Ovary (tissue), 9 donors: ENCODE results near the gene USH1G. TPM values are rescaled to one million over a fixed set of nuclear protein-coding genes. Genes with fewer than 3 reads are reported as not detected.

ENCODE experiments used
- DNase-seq, 5 donors: peaks; one replicate each; pipeline ENCODE4 v3.0.0-alpha.2; 2019 to 2020
- H3K27ac ChIP-seq, 2 donors: fragments of 200-600 bp; one replicate each; pipeline versions ENCODE4 v1.5.1 to v1.8.0; 2019 to 2022
- H3K27me3 ChIP-seq: fragments of 200-600 bp; one replicate; pipeline ENCODE4 v1.8.0; 2022
- H3K36me3 ChIP-seq: fragments of 200-600 bp; sonication (generic); one replicate; pipeline ENCODE4 v1.5.1; 2019
- H3K4me1 ChIP-seq: one replicate; pipeline ENCODE4 v1.8.1; 2013; ENCODE audit warnings: mild to moderate bottlenecking, moderate library complexity; ENCODE audit not compliant: insufficient read depth
- H3K4me3 ChIP-seq: fragments of 200-600 bp; sonication (generic); one replicate; pipeline ENCODE4 v1.5.1; 2017
- H3K9me3 ChIP-seq, 2 donors: fragments of 200-600 bp in 1 of 2; sonication (generic) in 1 of 2; one replicate each; pipeline versions ENCODE4 v1.5.1 to v1.8.1; 2013 to 2019; ENCODE audit warnings: mild to moderate bottlenecking in 1 of 2, moderate library complexity in 1 of 2
- EP300 ChIP-seq: sonication (generic); formaldehyde crosslinking; IDR thresholded peaks from one replicate; pipeline ENCODE4 v1.6.1; 2017; ENCODE audit warnings: antibody characterized with exemption
- POLR2A ChIP-seq: fragments of 450-650 bp; IDR thresholded peaks from one replicate; pipeline ENCODE4 v1.6.1; 2017; ENCODE audit warnings: antibody characterized with exemption, mild to moderate bottlenecking, moderate library complexity
- WGBS, 3 donors: extraction: QIAGEN DNeasy Blood & Tissue Kit in 1 of 3; methylation state at CpG; one replicate each; pipeline versions ENCODE4 v1.1.5 to v1.1.7; 2013 to 2017; 5-methylcytosine and 5-hydroxymethylcytosine counted together
- intact Hi-C, 4 donors: fragments of 100-400 bp; cut with DNase I; formaldehyde crosslinking; loops; one replicate each; pipeline versions ENCODE4 v1.11.0 to v1.15.1; 2022 to 2023
- polyA plus RNA-seq, 2 donors: library from polyadenylated mRNA; stranded (reverse); fragments of 200-250 nt in 1 of 2; fragments of 350-450 nt in 1 of 2; fragmentation: Illumina TruSeq in 1 of 2; extraction: RNeasy Lipid Tissue Mini Kit (QIAGEN cat#74804) in 1 of 2; gene quantifications; one replicate each; pipeline ENCODE4 v1.2.3, GENCODE V29; 2013 to 2014
- total RNA-seq, 7 donors: library from RNA; depleted of rRNA in 2 of 7; stranded (reverse); fragments of >200 nt in 2 of 7; fragmentation: NEBNext Ultra II Directional in 3 of 7; extraction: Animal tissue kit (Norgen Biotek cat#: 25700) in 3 of 7; gene quantifications; one replicate each; pipeline versions ENCODE4 v1.1.0 to v1.2.4, GENCODE V29; 2016 to 2023
- TF ChIP-seq, protein P1 (sequence below), 3 donors: fragments of 450-650 bp in 2 of 3; fragments of 200-600 bp in 1 of 3; IDR thresholded peaks; one replicate each; pipeline versions ENCODE4 v1.5.1 to v1.8.0; 2016 to 2022; ENCODE audit warnings: antibody characterized with exemption in 3 of 3, mild to moderate bottlenecking in 1 of 3
- donor health status: DM: no; HTN: no; CAD: no; lungs with moderate emphysema.
- donor health status: DM: no; HTN: no; CAD: no.
- donor health status: Bipolar disorder and iron deficiency.
- donor health status: DM: yes; HTN: yes; CAD: no.
- donor health status: DM: no; HTN: no; CAD: no.
- donor health status: DM: yes; HTN: yes; CAD: no.

Gene USH1G
- total and polyA plus RNA-seq, 9 donors = 0.08 to 1.4 (median 0.61) TPM

DNA sequence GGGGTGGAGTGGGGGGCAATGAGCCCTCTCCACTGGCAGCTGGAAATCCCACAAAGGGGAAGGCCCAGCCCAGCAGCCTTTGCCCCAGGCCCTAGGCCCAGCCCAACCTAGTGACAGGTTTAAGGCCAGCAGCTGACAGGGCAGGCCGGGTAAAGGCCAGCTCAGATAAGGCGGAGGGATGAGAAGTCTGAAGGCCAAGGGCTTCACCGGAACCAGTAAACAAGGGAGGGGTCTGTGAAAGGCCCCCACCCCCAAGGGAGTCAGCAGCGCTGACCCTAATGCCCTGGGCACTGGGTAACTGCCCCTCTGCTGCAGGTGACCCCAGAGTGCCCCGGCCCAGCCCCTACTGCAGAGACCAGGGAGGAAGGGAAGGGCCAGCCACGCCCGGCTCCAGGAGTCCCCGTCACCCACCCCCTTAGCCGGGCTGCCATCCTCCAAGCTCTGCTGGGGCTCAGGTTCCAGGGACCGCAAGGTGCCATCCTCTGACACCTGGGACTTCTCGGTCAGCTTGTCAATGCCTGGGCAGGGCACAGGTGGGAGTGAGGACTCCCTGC is 30.2 kb upstream of the USH1G start:
- TF ChIP-seq EP300 (no peak), POLR2A (no peak)
- TF ChIP-seq, protein P1, sequence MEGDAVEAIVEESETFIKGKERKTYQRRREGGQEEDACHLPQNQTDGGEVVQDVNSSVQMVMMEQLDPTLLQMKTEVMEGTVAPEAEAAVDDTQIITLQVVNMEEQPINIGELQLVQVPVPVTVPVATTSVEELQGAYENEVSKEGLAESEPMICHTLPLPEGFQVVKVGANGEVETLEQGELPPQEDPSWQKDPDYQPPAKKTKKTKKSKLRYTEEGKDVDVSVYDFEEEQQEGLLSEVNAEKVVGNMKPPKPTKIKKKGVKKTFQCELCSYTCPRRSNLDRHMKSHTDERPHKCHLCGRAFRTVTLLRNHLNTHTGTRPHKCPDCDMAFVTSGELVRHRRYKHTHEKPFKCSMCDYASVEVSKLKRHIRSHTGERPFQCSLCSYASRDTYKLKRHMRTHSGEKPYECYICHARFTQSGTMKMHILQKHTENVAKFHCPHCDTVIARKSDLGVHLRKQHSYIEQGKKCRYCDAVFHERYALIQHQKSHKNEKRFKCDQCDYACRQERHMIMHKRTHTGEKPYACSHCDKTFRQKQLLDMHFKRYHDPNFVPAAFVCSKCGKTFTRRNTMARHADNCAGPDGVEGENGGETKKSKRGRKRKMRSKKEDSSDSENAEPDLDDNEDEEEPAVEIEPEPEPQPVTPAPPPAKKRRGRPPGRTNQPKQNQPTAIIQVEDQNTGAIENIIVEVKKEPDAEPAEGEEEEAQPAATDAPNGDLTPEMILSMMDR (IDR thresholded peaks at IDR 0.05) = no peak
- Histone ChIP-seq H3K4me3 (no peak overlapping the region), H3K4me1 (no peaks in the 10 kb centered on the region), H3K27ac (no peak overlapping the region), H3K36me3 (no peaks in the 10 kb centered on the region), H3K27me3 (no peaks in the 10 kb centered on the region), H3K9me3 (no peaks in the 10 kb centered on the region)
- intact Hi-C loops = loop anchor here in 3 of 4 donors (5.0 to 10.0 kb wide), 3 partner anchors 88 to 161 kb away; no protein-coding TSS in a partner anchor
- 71 to 73% (median 72%) methylated on average over 11 of the region's 11 CpGs for WGBS, 3 donors
- DNase-seq = no peak

DNA sequence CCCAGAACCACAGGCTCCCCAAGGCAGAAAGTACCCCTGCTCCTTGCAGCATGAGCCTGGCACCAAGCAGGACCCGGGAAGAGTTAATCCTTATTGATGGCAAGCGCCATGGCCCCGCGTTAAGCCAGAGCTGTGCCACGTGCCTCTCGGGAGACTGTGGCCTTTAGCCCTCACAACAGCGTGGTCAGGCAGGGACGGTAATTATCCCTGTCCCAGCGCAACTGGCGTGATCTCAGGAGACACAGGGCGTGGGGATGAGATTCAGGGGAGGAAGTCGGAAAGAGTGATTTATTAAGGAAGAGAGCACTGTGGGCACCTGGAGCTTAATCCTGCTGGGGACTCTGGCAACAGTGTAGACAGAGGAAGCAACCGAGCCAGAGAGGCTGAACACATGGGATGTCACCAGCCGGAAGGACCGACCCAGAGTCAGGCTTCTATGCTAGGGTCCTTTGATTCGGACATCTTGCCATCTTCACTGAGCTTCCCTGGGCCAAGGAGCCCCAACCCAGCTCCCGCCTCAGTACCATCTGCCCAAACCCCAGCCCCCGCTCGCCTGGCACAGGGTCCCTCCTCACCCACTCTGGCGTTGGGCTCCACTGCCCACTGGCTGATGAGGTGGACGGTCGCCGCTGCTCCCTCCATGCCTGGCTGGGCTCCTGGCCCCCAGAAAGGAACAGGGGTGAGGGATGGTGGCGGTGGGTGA is 29.5 kb upstream of the USH1G start:
- Histone ChIP-seq H3K4me3 (no peak overlapping the region), H3K9me3 (no peaks in the 10 kb centered on the region), H3K27me3 (no peaks in the 10 kb centered on the region), H3K36me3 (no peaks in the 10 kb centered on the region), H3K4me1 (no peaks in the 10 kb centered on the region), H3K27ac (no peak overlapping the region)
- TF ChIP-seq EP300 (no peak), POLR2A (no peak)
- TF ChIP-seq, protein P1 (IDR thresholded peaks at IDR 0.05) = no peak
- no peak for DNase-seq
- intact Hi-C loops = loop anchor here in 3 of 4 donors (5.0 to 10.0 kb wide), 3 partner anchors 88 to 160 kb away; no protein-coding TSS in a partner anchor
- WGBS, 3 donors = 54 to 56% (median 55%) methylated on average over 23 to 24 of the region's 24 CpGs

DNA sequence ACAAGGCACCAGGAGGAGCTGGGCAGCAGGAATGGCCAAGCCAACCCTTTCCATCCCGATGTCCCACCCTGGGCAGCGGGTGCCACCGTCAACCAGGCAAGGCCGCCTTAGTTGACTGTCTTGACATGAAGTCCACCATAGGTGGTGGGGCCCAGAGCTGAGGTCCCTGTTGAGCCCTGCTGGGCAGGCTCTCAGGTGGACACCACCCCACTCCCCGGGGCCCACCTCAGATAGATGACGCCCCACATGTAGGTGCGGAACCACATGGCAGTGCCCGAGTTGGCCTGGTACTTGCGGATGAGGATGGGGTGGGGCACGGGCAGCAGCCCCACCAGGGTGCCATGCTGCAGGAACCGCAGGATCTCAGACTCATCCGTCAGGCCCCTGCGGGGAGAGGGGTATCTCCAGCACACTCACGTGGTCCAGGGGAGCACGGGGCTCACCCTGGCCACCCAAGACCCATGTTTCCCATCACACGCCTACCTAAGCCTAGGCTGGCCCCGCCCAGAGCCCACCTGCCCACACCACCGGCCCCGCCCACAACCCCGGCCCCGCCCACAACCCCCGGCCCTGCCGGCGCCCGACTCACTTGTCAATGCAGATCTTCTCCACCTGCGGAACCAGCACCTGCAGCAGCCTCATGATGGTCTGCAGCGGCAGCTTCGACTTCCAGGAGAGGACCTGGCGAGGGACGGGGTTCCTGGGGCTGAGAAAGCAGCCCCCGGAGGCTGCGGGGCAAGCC is 28.8 kb upstream of the USH1G start:
- H3K9me3 ChIP-seq = no peaks in the 10 kb centered on the region
- DNase-seq = no peak
- no peaks in the 10 kb centered on the region for H3K4me1 ChIP-seq
- TF ChIP-seq, protein P1 (IDR thresholded peaks at IDR 0.05) = no peak
- no peak for TF ChIP-seq POLR2A
- TF ChIP-seq EP300 = no peak
- H3K36me3 ChIP-seq = no peaks in the 10 kb centered on the region
- H3K27me3 ChIP-seq = no peaks in the 10 kb centered on the region
- H3K4me3 ChIP-seq = no peak overlapping the region
- intact Hi-C loops = loop anchor here in 3 of 4 donors (5.0 to 10.0 kb wide), 3 partner anchors 87 to 160 kb away; no protein-coding TSS in a partner anchor
- H3K27ac ChIP-seq = no peak overlapping the region
- WGBS, 3 donors = 57 to 89% (median 70%) methylated on average over 13 to 32 of the region's 32 CpGs

DNA sequence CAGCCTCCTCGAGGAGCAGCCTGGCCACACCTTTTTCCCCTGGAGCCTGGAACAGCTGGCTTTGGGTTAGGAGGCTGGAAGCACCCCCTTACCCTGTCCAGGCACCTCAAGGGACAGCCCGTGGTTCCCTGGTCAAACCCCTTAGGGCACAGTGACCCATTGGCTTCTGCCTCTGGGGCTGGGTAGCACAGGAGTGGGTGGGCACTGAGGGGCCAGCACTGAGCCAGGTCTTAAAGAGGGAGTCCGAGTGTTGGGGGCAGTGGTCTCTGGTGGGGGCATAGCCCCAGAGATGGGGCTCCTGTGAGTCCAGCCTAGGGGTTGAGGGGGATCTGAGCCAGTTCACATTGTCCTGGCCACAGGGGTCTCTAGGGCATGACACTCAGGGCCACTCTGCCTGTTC is 28.0 kb upstream of the USH1G start:
- DNase-seq = no peak
- no peak for TF ChIP-seq EP300
- TF ChIP-seq, protein P1 (IDR thresholded peaks at IDR 0.05) = no peak
- no peak for TF ChIP-seq POLR2A
- H3K27ac ChIP-seq = no peak overlapping the region
- no peaks in the 10 kb centered on the region for H3K27me3 ChIP-seq
- H3K4me3 ChIP-seq = no peak overlapping the region
- intact Hi-C loops = loop anchor here in 3 of 4 donors (5.0 to 10.0 kb wide), 3 partner anchors 86 to 159 kb away; no protein-coding TSS in a partner anchor
- H3K36me3 ChIP-seq = no peaks in the 10 kb centered on the region
- H3K9me3 ChIP-seq = no peaks in the 10 kb centered on the region
- H3K4me1 ChIP-seq = no peaks in the 10 kb centered on the region
- 46 to 59% (median 48%) methylated on average over 3 of the region's 3 CpGs for WGBS, 3 donors
